GM12878 (cell line): ENCODE data around the gene CLN6. TPM values are rescaled to one million over a fixed set of nuclear protein-coding genes. Genes with fewer than 3 reads are reported as not detected.

Experiments used
- CHD1 ChIP-seq: IDR thresholded peaks from 2 replicates; pipeline ENCODE4 v1.6.1; 2012; ENCODE audit warnings: low read depth, low read length, improper control_type of control experiment
- ESRRA ChIP-seq: IDR thresholded peaks from 2 replicates; pipeline ENCODE4 v1.6.1; 2012; ENCODE audit warnings: mild to moderate bottlenecking, low read length, improper control_type of control experiment
- MEF2A ChIP-seq: IDR thresholded peaks from 2 replicates; pipeline ENCODE4 v1.6.1; 2011; ENCODE audit warnings: low read depth, mild to moderate bottlenecking, low read length, moderate library complexity; ENCODE audit not compliant: insufficient read depth
- MLLT1 ChIP-seq: fragments of 450-650 bp; IDR thresholded peaks from 2 replicates; pipeline ENCODE4 v1.6.1; 2016; ENCODE audit warnings: mild to moderate bottlenecking
- NKRF ChIP-seq: fragments of 450-650 bp; conservative IDR thresholded peaks from 2 replicates; pipeline ENCODE4 v1.6.1; 2017; ENCODE audit warnings: mild to moderate bottlenecking, moderate library complexity
- PAX8 ChIP-seq: fragments of 450-650 bp; IDR thresholded peaks from 2 replicates; pipeline ENCODE4 v1.6.1; 2017; ENCODE audit warnings: mild to moderate bottlenecking, moderate library complexity
- POU2F2 ChIP-seq: IDR thresholded peaks from 3 replicates; pipeline ENCODE4 v1.6.1; 2011; ENCODE audit warnings: low read depth, mild to moderate bottlenecking, low read length, borderline replicate concordance
- RCOR1 ChIP-seq: conservative IDR thresholded peaks from 2 replicates; pipeline ENCODE4 v1.6.1; 2012; ENCODE audit warnings: low read depth, low read length, improper control_type of control experiment
- RUNX3 ChIP-seq: IDR thresholded peaks from 2 replicates; pipeline ENCODE4 v1.6.1; 2012; ENCODE audit warnings: low read length, inconsistent platforms
- SKIL ChIP-seq: fragments of 450-650 bp; IDR thresholded peaks from 2 replicates; pipeline ENCODE4 v1.6.1; 2017; ENCODE audit warnings: mild to moderate bottlenecking, low read depth, inconsistent platforms; ENCODE audit not compliant: poor library complexity, severe bottlenecking
- TCF7 ChIP-seq: IDR thresholded peaks from 2 replicates; pipeline ENCODE4 v1.6.1; 2014; ENCODE audit warnings: antibody characterized with exemption, borderline replicate concordance
- ZNF274 ChIP-seq: IDR thresholded peaks from one replicate; pipeline ENCODE4 v1.8.0; 2011; ENCODE audit not compliant: insufficient read length, insufficient read depth
- ZNF384 ChIP-seq: IDR thresholded peaks from 2 replicates; pipeline ENCODE4 v1.6.1; 2012; ENCODE audit warnings: low read depth, mild to moderate bottlenecking, low read length, improper control_type of control experiment, borderline replicate concordance
- ZSCAN29 ChIP-seq: fragments of 450-650 bp; IDR thresholded peaks from 2 replicates; pipeline ENCODE4 v1.6.1; 2017; ENCODE audit warnings: mild to moderate bottlenecking, moderate library complexity
- polyA plus RNA-seq, 11 experiments: library from polyadenylated mRNA; depleted of rRNA in 4 of 11; unstranded in 6 of 11; stranded (reverse) in 5 of 11; fragments of >200 nt; fragmentation: Nextera tagmentation in 4 of 11; fragmentation: Illumina TruSeq in 1 of 11; extraction: Ambion mirVana in 4 of 11; extraction: Trizol in 1 of 11; gene quantifications; 1 replicate in 1 of 11; 2 replicates in 10 of 11; pipeline versions ENCODE4 v1.2.1 to v1.2.3, GENCODE V29; 2011 to 2016; ENCODE audit warnings: inconsistent platforms in 2 of 11, missing spikeins in 2 of 11, low read depth in 1 of 11
- total RNA-seq, 4 experiments: library from RNA; depleted of rRNA in 3 of 4; stranded (reverse); fragments of >200 nt in 3 of 4; fragmentation: Illumina TruSeq in 1 of 4; extraction: Trizol in 1 of 4; gene quantifications; 2 replicates each; pipeline versions ENCODE4 v1.2.1 to v1.2.3, GENCODE V29; 2013 to 2021

CLN6 gene
- total and polyA plus RNA-seq, 10 of the 15 experiments (the other 5 are each of a cell fraction or from before 2014, with no cell fraction given): 0.74 to 69.0 (median 30.3) TPM

- TF ChIP-seq RCOR1 (no peak), RUNX3 (peak; percentile 92), CHD1 (no peak), MLLT1 (peak; percentile 60), ZNF384 (0 out of 2 replicates have a peak, but pooled peaks have one; percentile 29), NKRF (no peak), POU2F2 (no peak), MEF2A (peak; percentile 88), ZSCAN29 (no peak), TCF7 (no peak), SKIL (no peak), ESRRA (no peak), ZNF274 (no peak), PAX8 (no peak)
These were observed 4.8 kb downstream of the CLN6 start (continued) for GRCh38 chr15:68224546-68225250.
